Pancreas (tissue), 10 donors: ENCODE data around the gene TNRC6C. TPM values are rescaled to one million over a fixed set of nuclear protein-coding genes. Genes with fewer than 3 reads are reported as not detected.

Source experiments
- ATAC-seq, 4 donors: fragments of 200-7000 bp; cut with Tn5 transposase; one replicate each; pipeline versions ENCODE4 v1.8.0 to v1.9.1; 2020; ENCODE audit warnings: mild to moderate bottlenecking in 4 of 4, moderate library complexity in 4 of 4
- DNase-seq, 6 donors: peaks; one replicate each; pipeline ENCODE4 v3.0.0-alpha.2; 2020
- FAIRE-seq: peaks from 2 replicates; lab custom pipeline; 2012; peaks lifted over from hg19 to GRCh38; lab: Jason Lieb, UNC
- H3K27ac ChIP-seq, 4 donors: fragments of 200-600 bp; sonication (generic); 1 replicate in 3 of 4; 2 replicates in 1 of 4; pipeline versions ENCODE4 v1.5.0 to v1.8.0; 2020
- H3K27me3 ChIP-seq, 4 donors: fragments of 200-600 bp; one replicate each; pipeline ENCODE4 v1.8.0; 2021
- H3K36me3 ChIP-seq, 3 donors: fragments of 200-600 bp; sonication (generic) in 1 of 3; one replicate each; pipeline versions ENCODE4 v1.5.0 to v1.8.0; 2020 to 2021
- H3K4me1 ChIP-seq, 3 donors: fragments of 200-600 bp; one replicate each; pipeline ENCODE4 v1.8.0; 2021
- H3K4me3 ChIP-seq, 4 donors: fragments of 200-600 bp; sonication (generic) in 2 of 4; one replicate each; pipeline versions ENCODE4 v1.5.0 to v1.8.0; 2020 to 2021
- H3K9me3 ChIP-seq, 4 donors: fragments of 200-600 bp; one replicate each; pipeline ENCODE4 v1.8.0; 2021
- CTCF ChIP-seq, 4 donors: fragments of 200-600 bp; sonication (generic) in 3 of 4; IDR thresholded peaks; one replicate each; pipeline versions ENCODE4 v1.5.0 to v1.8.0; 2021; ENCODE audit warnings: antibody characterized with exemption in 4 of 4
- WGBS, 2 donors: extraction: QIAGEN DNeasy Blood & Tissue Kit; methylation state at CpG; one replicate each; pipeline ENCODE4 v1.1.7; 2013; 5-methylcytosine and 5-hydroxymethylcytosine counted together
- intact Hi-C, 3 donors: fragments of 100-400 bp; cut with DNase I; formaldehyde crosslinking; loops; one replicate each; pipeline versions ENCODE4 v1.11.1 to v1.14.2; 2022
- polyA plus RNA-seq, 2 donors: library from polyadenylated mRNA; stranded (reverse); fragments of 200-250 nt; gene quantifications; one replicate each; pipeline ENCODE4 v1.2.3, GENCODE V29; 2013
- total RNA-seq, 6 donors: library from RNA; stranded (reverse); fragmentation: NEBNext Ultra II Directional in 4 of 6; extraction: Animal tissue kit (Norgen Biotek cat#: 25700) in 4 of 6; gene quantifications; one replicate each; pipeline versions ENCODE4 v1.2.1 to v1.2.4, GENCODE V29; 2021 to 2023
- donor health status: healthy with polysubstance abuse.
- donor health status: DM: no; HTN: no; CAD: no; lungs with moderate emphysema.
- donor health status: DM: no; HTN: no; CAD: no.
- donor health status: control.
- donor health status: control.
- donor health status: Bipolar disorder and iron deficiency.
- donor health status: DM: yes; HTN: yes; CAD: no.
- donor health status: DM: no; HTN: no; CAD: no.
- donor health status: DM: no; HTN: no; CAD: no.
- donor health status: DM: yes; HTN: yes; CAD: no.

Gene TNRC6C
- total and polyA plus RNA-seq, 8 donors = 4.0 to 15.5 (median 7.7) TPM

DNA sequence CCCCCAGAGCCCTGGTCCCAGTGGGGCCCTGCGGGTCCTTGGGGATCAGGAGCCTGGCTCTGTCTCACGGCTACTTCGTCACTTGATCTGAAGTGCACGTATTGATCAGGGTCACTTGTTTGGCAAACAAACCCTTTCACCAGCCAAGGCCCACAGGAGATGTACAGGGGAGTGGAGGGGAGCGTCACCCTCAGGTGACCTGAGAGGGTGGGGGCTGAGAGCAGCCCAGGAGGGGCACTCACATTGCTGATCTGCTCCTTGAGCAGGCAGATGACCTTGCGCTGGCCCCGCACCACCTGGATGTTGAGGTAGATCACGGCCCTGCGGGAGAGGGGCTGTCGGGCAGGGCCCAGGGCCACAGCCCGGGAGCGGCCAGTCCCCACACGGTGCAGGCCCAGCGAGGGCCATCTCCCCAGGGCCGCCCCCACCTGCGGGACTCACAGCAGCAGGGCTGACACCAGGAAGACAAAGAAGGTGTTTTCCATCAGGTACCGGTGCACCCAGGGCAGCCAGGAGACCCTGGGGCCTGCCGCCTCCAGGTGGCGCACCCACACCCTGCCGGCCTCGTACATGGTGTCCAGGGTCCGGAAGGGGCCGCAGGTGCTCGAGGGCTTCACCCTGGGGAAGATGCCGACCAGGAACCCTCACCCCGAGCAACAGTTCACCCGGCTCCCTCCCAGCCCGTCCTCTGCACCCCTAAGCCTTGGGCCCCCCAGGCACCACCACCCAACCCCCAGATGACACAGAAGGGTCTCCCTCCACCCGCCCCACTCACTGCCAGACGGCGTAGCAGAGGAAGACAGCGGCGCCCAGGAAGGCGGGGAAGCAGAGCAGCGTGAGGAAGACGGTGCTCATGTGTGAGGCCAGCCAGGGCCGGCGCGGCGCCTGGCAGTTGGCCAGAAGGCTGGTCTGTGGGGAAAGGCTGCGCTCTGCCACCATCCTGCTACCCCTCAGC is 158.8 kb downstream of the TNRC6C start:
- no peak overlapping the region for H3K27ac ChIP-seq
- H3K4me3 ChIP-seq = peak overlapping the region in 1 of 4 donors; percentile 14
- H3K4me1 ChIP-seq = no peaks in the 10 kb centered on the region
- peak in 4 of 6 donors; percentile 64 to 85 (median 75) for DNase-seq
- peak; percentile 67 to 85 (median 79) for ATAC-seq
- H3K9me3 ChIP-seq = no peaks in the 10 kb centered on the region
- WGBS, 2 donors = 29% methylated on average over 36 to 41 of the region's 41 CpGs
- FAIRE-seq = no peak
- H3K36me3 ChIP-seq = no peaks in the 10 kb centered on the region
- intact Hi-C loops = loop anchor here in 1 of 3 donors (10.0 kb wide), 1 partner anchor 307 kb away; no protein-coding TSS in a partner anchor
- peak; percentile 39 to 56 (median 46) for TF ChIP-seq CTCF (IDR thresholded peaks at IDR 0.05)
- no peaks in the 10 kb centered on the region for H3K27me3 ChIP-seq

DNA sequence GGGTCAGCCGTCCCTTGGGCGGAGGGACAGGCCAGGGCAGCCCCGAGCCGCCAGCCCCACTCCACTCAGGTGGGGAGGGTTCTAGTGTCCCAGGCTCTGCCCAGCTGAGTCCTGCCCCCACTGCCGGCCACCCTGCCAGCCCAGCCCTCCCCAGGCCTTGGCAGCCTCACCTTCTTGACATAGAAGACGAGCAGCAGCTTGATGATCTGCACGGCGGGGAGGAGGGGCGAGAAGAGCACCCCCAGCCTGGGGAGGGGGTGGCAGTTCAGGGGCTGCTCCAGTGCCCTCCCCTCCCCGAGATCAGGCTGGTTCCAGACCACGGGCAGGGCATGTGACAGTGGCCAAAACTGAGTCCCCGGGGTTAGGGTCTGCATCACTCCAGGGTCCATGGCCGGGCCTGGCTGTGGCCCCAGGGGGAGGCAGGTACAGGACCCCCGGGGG is 160.3 kb downstream of the TNRC6C start:
- no peak for TF ChIP-seq CTCF (IDR thresholded peaks at IDR 0.05)
- no peak overlapping the region for H3K4me3 ChIP-seq
- no peak overlapping the region for H3K27ac ChIP-seq
- DNase-seq (peak in 1 of 6 donors; percentile 68), ATAC-seq (no peak), FAIRE-seq (no peak)
- H3K36me3 ChIP-seq = peaks cover 0 to 1% (median 0%) of the 10 kb centered on the region in 3 donors
- WGBS, 2 donors = 80 to 82% methylated on average over 11 to 14 of the region's 14 CpGs
- no peaks in the 10 kb centered on the region for H3K27me3 ChIP-seq
- H3K4me1 ChIP-seq = no peaks in the 10 kb centered on the region
- no peaks in the 10 kb centered on the region for H3K9me3 ChIP-seq
- intact Hi-C loops = loop anchor here in 1 of 3 donors (10.0 kb wide), 1 partner anchor 306 kb away; no protein-coding TSS in a partner anchor

- Histone ChIP-seq H3K4me1 (no peaks in the 10 kb centered on the region), H3K9me3 (no peaks in the 10 kb centered on the region), H3K4me3 (no peak overlapping the region), H3K27me3 (no peaks in the 10 kb centered on the region), H3K36me3 (peaks cover 0 to 8% (median 0%) of the 10 kb centered on the region in 3 donors), H3K27ac (no peak overlapping the region)
- WGBS, 2 donors = 97 to 98% methylated on average over 12 to 13 of the region's 13 CpGs
- DNase-seq (no peak), FAIRE-seq (no peak), ATAC-seq (no peak)
- no peak for TF ChIP-seq CTCF (IDR thresholded peaks at IDR 0.05)
- intact Hi-C loops = loop anchor here in 2 of 3 donors (5.0 kb wide), 2 partner anchors 52 to 57 kb away; no protein-coding TSS in a partner anchor
These were observed 162.0 kb downstream of the TNRC6C start for GRCh38 chr17:78120537-78120936.

GRCh38 chr17:78120971-78121800 is 162.7 kb downstream of the TNRC6C start:
- WGBS, 2 donors = 90 to 92% methylated on average over 32 to 35 of the region's 35 CpGs
- ATAC-seq = no peak
- no peaks in the 10 kb centered on the region for H3K4me1 ChIP-seq

More at GRCh38 chr17:78120971-78121800, 162.7 kb downstream of the TNRC6C start:
- Histone ChIP-seq H3K9me3 (no peaks in the 10 kb centered on the region), H3K36me3 (peaks cover 0 to 8% (median 0%) of the 10 kb centered on the region in 3 donors), H3K27ac (no peak overlapping the region), H3K27me3 (no peaks in the 10 kb centered on the region), H3K4me3 (no peak overlapping the region)
- DNase-seq (peak in 1 of 6 donors; percentile 65), FAIRE-seq (no peak)
- intact Hi-C loops = loop anchor here in 2 of 3 donors (5.0 kb wide), 2 partner anchors 51 to 56 kb away; no protein-coding TSS in a partner anchor
- TF ChIP-seq CTCF (IDR thresholded peaks at IDR 0.05) = no peak
